ENCODE results near the gene RIBC1. TPM values are rescaled to one million over a fixed set of nuclear protein-coding genes. Genes with fewer than 3 reads are reported as not detected.
A peak's percentile ranks its signal among the peaks of the same experiment; 100 is the strongest.
"Not testable (repeated sequence)": the region's sequence is repeated elsewhere in the genome, so short reads cannot be mapped to it uniquely, and the experiment has no call there.

RIBC1 gene
- total RNA-seq, 4 donors from 2014 or later, result 0.40 to 1.7 (median 0.62) TPM

GRCh38 chrX:53398216-53398615, 24.5 kb upstream of the RIBC1 start:
- Histone ChIP-seq H3K4me1 (no peaks in the 10 kb centered on the region), H3K36me3 (peaks cover 0 to 94% (median 73%) of the 10 kb centered on the region in 4 donors), H3K27ac (replicated peaks in 1 of 4) (no peak overlapping the region), H3K9me3 (no peaks in the 10 kb centered on the region), H3K4me3 (no peak overlapping the region), H3K27me3 (no peaks in the 10 kb centered on the region)
- 89% methylated on average over 1 of the region's 1 CpG for WGBS
- no peak for DNase-seq (ENCODE audit: extremely low spot score)
- no peak for TF ChIP-seq POLR2AphosphoS5 (IDR thresholded peaks at IDR 0.05)
- no peak for TF ChIP-seq CTCF (IDR thresholded peaks at IDR 0.05)
- no peak for TF ChIP-seq POLR2A (IDR thresholded peaks at IDR 0.05; ENCODE audit: low read depth)
- no peak for TF ChIP-seq EP300 (IDR thresholded peaks at IDR 0.05)
- intact Hi-C loops (cut with DNase I), result no loop called here

- 95% methylated on average over 10 of the region's 10 CpGs for WGBS
- DNase-seq (ENCODE audit: extremely low spot score), result no peak
- no peaks in the 10 kb centered on the region for H3K9me3 ChIP-seq
- no peak overlapping the region for H3K27ac ChIP-seq (replicated peaks in 1 of 4)
- H3K4me3 ChIP-seq, result no peak overlapping the region
- H3K4me1 ChIP-seq, result no peaks in the 10 kb centered on the region
- H3K36me3 ChIP-seq, result peaks cover 25 to 100% (median 87%) of the 10 kb centered on the region in 4 donors
- intact Hi-C loops (cut with DNase I), result no loop called here
- TF ChIP-seq POLR2AphosphoS5 (IDR thresholded peaks at IDR 0.05), result no peak
- TF ChIP-seq EP300 (IDR thresholded peaks at IDR 0.05), result no peak
- TF ChIP-seq CTCF (IDR thresholded peaks at IDR 0.05), result no peak
- no peak for TF ChIP-seq POLR2A (IDR thresholded peaks at IDR 0.05; ENCODE audit: low read depth)
- no peaks in the 10 kb centered on the region for H3K27me3 ChIP-seq
Measured at GRCh38 chrX:53403535-53403934, 19.1 kb upstream of the RIBC1 start.

GRCh38 chrX:53412446-53412845, 10.2 kb upstream of the RIBC1 start:
- no peaks in the 10 kb centered on the region for H3K9me3 ChIP-seq
- intact Hi-C loops (cut with DNase I), result no loop called here
- H3K4me3 ChIP-seq, result no peak overlapping the region
- H3K27me3 ChIP-seq, result no peaks in the 10 kb centered on the region
- no peak for DNase-seq (ENCODE audit: extremely low spot score)
- TF ChIP-seq CTCF (IDR thresholded peaks at IDR 0.05) (no peak), POLR2AphosphoS5 (IDR thresholded peaks at IDR 0.05) (no peak), POLR2A (IDR thresholded peaks at IDR 0.05; ENCODE audit: low read depth) (no peak), EP300 (IDR thresholded peaks at IDR 0.05) (no peak)
- H3K27ac ChIP-seq (replicated peaks in 1 of 4), result no peak overlapping the region
- no peaks in the 10 kb centered on the region for H3K4me1 ChIP-seq
- WGBS, result 96% methylated on average over 2 of the region's 2 CpGs
- peaks cover 17 to 71% (median 68%) of the 10 kb centered on the region in 4 donors for H3K36me3 ChIP-seq

GRCh38 chrX:53420351-53420750, 2.3 kb upstream of the RIBC1 start:
- H3K27me3 ChIP-seq; H3K4me3 ChIP-seq; H3K9me3 ChIP-seq; H3K27ac ChIP-seq (replicated peaks in 1 of 4); H3K36me3 ChIP-seq; DNase-seq (ENCODE audit: extremely low spot score): not testable (repeated sequence)
- 96% methylated on average over 3 of the region's 3 CpGs for WGBS
- intact Hi-C loops (cut with DNase I), result loop anchor here (10.0 kb wide), 1 partner anchor 196 kb away; the partner anchor contains the start of gene KDM5C
- peaks cover 15 to 28% (median 24%) of the 10 kb centered on the region in 4 donors for H3K4me1 ChIP-seq

- H3K9me3 ChIP-seq, result no peaks in the 10 kb centered on the region
- intact Hi-C loops (cut with DNase I), result loop anchor here (10.0 kb wide), 1 partner anchor 196 kb away; the partner anchor contains the start of gene KDM5C
- H3K36me3 ChIP-seq, result no peaks in the 10 kb centered on the region
- no peaks in the 10 kb centered on the region for H3K27me3 ChIP-seq
- DNase-seq (ENCODE audit: extremely low spot score), result no peak
- TF ChIP-seq CTCF (IDR thresholded peaks at IDR 0.05) (no peak), POLR2A (IDR thresholded peaks at IDR 0.05; ENCODE audit: low read depth) (no peak), EP300 (IDR thresholded peaks at IDR 0.05) (no peak), POLR2AphosphoS5 (IDR thresholded peaks at IDR 0.05) (no peak)
- peak overlapping the region; percentile 62 to 94 (median 68) for H3K4me3 ChIP-seq
- H3K4me1 ChIP-seq, result peaks cover 15 to 28% (median 24%) of the 10 kb centered on the region in 4 donors
- peak overlapping the region in 2 of 4 donors; percentile 89 to 94 for H3K27ac ChIP-seq (replicated peaks in 1 of 4)
- 62% methylated on average over 2 of the region's 2 CpGs for WGBS
Measured at GRCh38 chrX:53421125-53421524, 1.5 kb upstream of the RIBC1 start.
